Transverse colon (tissue), 4 donors: ENCODE results near the gene LTA4H. TPM values are rescaled to one million over a fixed set of nuclear protein-coding genes. Genes with fewer than 3 reads are reported as not detected.
A peak's percentile ranks its signal among the peaks of the same experiment; 100 is the strongest.
"Not testable (repeated sequence)": the region's sequence is repeated elsewhere in the genome, so short reads cannot be mapped to it uniquely, and the experiment has no call there.

Experiments used
- DNase-seq: peaks from one replicate; pipeline ENCODE4 v3.0.0-alpha.2; 2019
- H3K27ac ChIP-seq, 4 donors: fragments of 200-600 bp; sonication (generic); 2 replicates each; pipeline ENCODE4 v1.5.1; 2016 to 2018; ENCODE audit warnings: inconsistent platforms in 4 of 4
- H3K27me3 ChIP-seq: fragments of 200-600 bp; sonication (generic); 2 replicates; pipeline ENCODE4 v1.5.1; 2017; ENCODE audit warnings: inconsistent platforms
- H3K36me3 ChIP-seq, 4 donors: fragments of 200-600 bp; sonication (generic); 2 replicates each; pipeline ENCODE4 v1.5.1; 2017 to 2019; ENCODE audit warnings: inconsistent platforms in 4 of 4
- H3K4me1 ChIP-seq, 4 donors: fragments of 200-600 bp; sonication (generic); 2 replicates each; pipeline ENCODE4 v1.5.1; 2017 to 2020; ENCODE audit warnings: inconsistent platforms in 4 of 4
- H3K4me3 ChIP-seq, 4 donors: fragments of 200-600 bp; sonication (generic); 1 replicate in 1 of 4; 2 replicates in 3 of 4; pipeline versions ENCODE4 v1.5.1 to v1.6.1; 2017 to 2019; ENCODE audit warnings: inconsistent platforms in 4 of 4
- H3K9me3 ChIP-seq, 2 donors: fragments of 200-600 bp; sonication (generic); 2 replicates each; pipeline ENCODE4 v1.5.1; 2017 to 2019; ENCODE audit warnings: inconsistent platforms in 2 of 2
- CTCF ChIP-seq, 5 experiments: fragments of 200-600 bp in 3 of 5; fragments of 450-650 bp in 2 of 5; sonication (generic) in 3 of 5; IDR thresholded peaks; 1 replicate in 2 of 5; 2 replicates in 3 of 5; pipeline ENCODE4 v1.5.1; 2016 to 2017; ENCODE audit warnings: antibody characterized with exemption in 5 of 5, inconsistent platforms in 3 of 5, mild to moderate bottlenecking in 2 of 5, moderate library complexity in 1 of 5
- EP300 ChIP-seq: sonication (generic); formaldehyde crosslinking; IDR thresholded peaks from one replicate; pipeline ENCODE4 v1.6.1; 2017; ENCODE audit warnings: antibody characterized with exemption, low read depth
- POLR2A ChIP-seq: fragments of 450-650 bp; IDR thresholded peaks from one replicate; pipeline ENCODE4 v1.6.1; 2016; ENCODE audit warnings: antibody characterized with exemption, mild to moderate bottlenecking, moderate library complexity
- POLR2AphosphoS5 ChIP-seq, 3 donors: sonication (generic); formaldehyde crosslinking; IDR thresholded peaks; one replicate each; pipeline ENCODE4 v1.6.1; 2016; ENCODE audit warnings: antibody characterized with exemption in 3 of 3
- WGBS, 2 donors: methylation state at CpG; one replicate each; pipeline ENCODE4 v1.1.5; 2018; ENCODE audit warnings: low coverage in 1 of 2; 5-methylcytosine and 5-hydroxymethylcytosine counted together
- in situ Hi-C, 4 donors: fragments of 200-750 bp; cut with MboI; loops; one replicate each; pipeline versions ENCODE4 v1.15.0 to v1.15.1; 2017; ENCODE audit warnings: low sequenced_read_pairs in 3 of 4, low pct_ligation_motif_present in 1 of 4, low pct_unique_long_range_greater_than_20kb in 1 of 4
- intact Hi-C: fragments of 100-400 bp; cut with DNase I; formaldehyde crosslinking; loops from one replicate; pipeline ENCODE4 v1.15.1; 2023; ENCODE audit warnings: low total_unique reads
- total RNA-seq, 4 donors: library from RNA; depleted of rRNA; stranded (reverse); fragments of >200 nt; gene quantifications; one replicate each; pipeline ENCODE4 v1.1.0, GENCODE V29; 2016

LTA4H gene
- total RNA-seq, 4 donors from 2014 or later: 22.4 to 91.9 (median 63.6) TPM

GRCh38 chr12:96070670-96071279 lies 35.4 kb upstream of the LTA4H start:
- peak; percentile 13 for DNase-seq

GRCh38 chr12:96069511-96070231 lies 34.3 kb upstream of the LTA4H start:
- Histone ChIP-seq H3K4me1 (peaks cover 0 to 5% (median 0%) of the 10 kb centered on the region in 4 donors), H3K27me3 (no peaks in the 10 kb centered on the region), H3K9me3 (no peaks in the 10 kb centered on the region), H3K4me3 (no peak overlapping the region), H3K27ac (no peak overlapping the region), H3K36me3 (no peaks in the 10 kb centered on the region)
- intact Hi-C loops: no loop called here
- 83 to 95% methylated on average over 6 to 7 of the region's 7 CpGs for WGBS, 2 donors
- no peak for DNase-seq
- TF ChIP-seq EP300 (no peak), POLR2AphosphoS5 (IDR thresholded peaks at IDR 0.05) (no peak), CTCF (IDR thresholded peaks at IDR 0.05) (no peak), POLR2A (no peak)
- in situ Hi-C loops: loop anchor here (5.0 to 25.0 kb wide), 6 partner anchors 138 to 445 kb away; partner anchors contain the start of gene CDK17 (in 2 of the 4)

More at GRCh38 chr12:96070670-96071279, 35.4 kb upstream of the LTA4H start:
- Histone ChIP-seq H3K27ac (no peak overlapping the region), H3K9me3 (no peaks in the 10 kb centered on the region), H3K4me1 (peaks cover 0 to 5% (median 0%) of the 10 kb centered on the region in 4 donors), H3K36me3 (no peaks in the 10 kb centered on the region), H3K27me3 (no peaks in the 10 kb centered on the region), H3K4me3 (no peak overlapping the region)
- in situ Hi-C loops: loop anchor here in 2 of 4 donors (25.0 kb wide), 1 partner anchor 342 kb away; the partner anchor contains the start of gene CDK17 (in 2 of the 2)
- intact Hi-C loops: no loop called here
- WGBS, 2 donors: 57 to 100% methylated on average over 1 to 7 of the region's 7 CpGs
- no peak for TF ChIP-seq EP300
- TF ChIP-seq CTCF (IDR thresholded peaks at IDR 0.05): no peak
- TF ChIP-seq POLR2AphosphoS5 (IDR thresholded peaks at IDR 0.05): no peak
- no peak for TF ChIP-seq POLR2A

DNA sequence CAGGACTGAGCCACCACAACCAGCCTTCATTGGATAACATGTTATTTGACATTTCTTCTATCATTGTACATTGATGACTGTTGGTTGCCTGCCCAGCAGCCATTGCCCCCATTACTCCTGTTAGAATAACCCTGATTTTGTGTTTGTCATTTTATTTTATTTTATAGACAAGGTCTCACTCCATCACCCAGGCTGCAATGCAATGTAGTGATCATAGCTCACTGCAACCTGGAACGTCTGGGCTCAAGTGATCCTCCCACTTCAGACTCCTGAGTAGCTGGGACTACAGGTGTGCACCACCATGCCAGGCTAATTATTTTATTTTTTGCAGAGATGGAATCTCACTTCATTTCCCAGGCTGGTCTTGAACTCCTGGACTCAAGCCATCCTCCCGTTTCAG lies 33.2 kb upstream of the LTA4H start:
- Histone ChIP-seq H3K4me3 (no peak overlapping the region), H3K9me3 (no peaks in the 10 kb centered on the region), H3K36me3 (no peaks in the 10 kb centered on the region), H3K4me1 (peaks cover 0 to 5% (median 0%) of the 10 kb centered on the region in 4 donors), H3K27ac (no peak overlapping the region), H3K27me3 (no peaks in the 10 kb centered on the region)
- no peak for DNase-seq
- 80 to 83% methylated on average over 1 to 2 of the region's 2 CpGs for WGBS, 2 donors
- TF ChIP-seq CTCF (IDR thresholded peaks at IDR 0.05): no peak
- TF ChIP-seq POLR2A: no peak
- no peak for TF ChIP-seq POLR2AphosphoS5 (IDR thresholded peaks at IDR 0.05)
- no peak for TF ChIP-seq EP300
- intact Hi-C loops (no loop called here), in situ Hi-C loops (loop anchor here (5.0 to 25.0 kb wide), 6 partner anchors 139 to 446 kb away; partner anchors contain the start of gene CDK17 (in 2 of the 4))

GRCh38 chr12:96068111-96068510 lies 32.7 kb upstream of the LTA4H start:
- H3K27ac ChIP-seq: no peak overlapping the region
- peaks cover 0 to 1% (median 0%) of the 10 kb centered on the region in 4 donors for H3K4me1 ChIP-seq
- intact Hi-C loops (no loop called here), in situ Hi-C loops (loop anchor here (5.0 to 25.0 kb wide), 6 partner anchors 139 to 447 kb away; partner anchors contain the start of gene CDK17 (in 2 of the 4))
- no peak for DNase-seq
- no peaks in the 10 kb centered on the region for H3K36me3 ChIP-seq
- WGBS, 2 donors: 84 to 100% methylated on average over 2 to 5 of the region's 5 CpGs
- TF ChIP-seq POLR2A (no peak), EP300 (no peak), POLR2AphosphoS5 (IDR thresholded peaks at IDR 0.05) (no peak), CTCF (IDR thresholded peaks at IDR 0.05) (no peak)
- H3K27me3 ChIP-seq: no peaks in the 10 kb centered on the region
- H3K4me3 ChIP-seq: no peak overlapping the region
- no peaks in the 10 kb centered on the region for H3K9me3 ChIP-seq

GRCh38 chr12:96065776-96066175 lies 30.4 kb upstream of the LTA4H start:
- H3K27me3 ChIP-seq, intact Hi-C loops, H3K4me1 ChIP-seq, H3K4me3 ChIP-seq, H3K27ac ChIP-seq, H3K9me3 ChIP-seq, DNase-seq, H3K36me3 ChIP-seq: not testable (repeated sequence)
- in situ Hi-C loops: loop anchor here (5.0 to 25.0 kb wide), 6 partner anchors 142 to 449 kb away; partner anchors contain the start of gene CDK17 (in 2 of the 4)
- WGBS, 2 donors: 98 to 100% methylated on average over 1 to 3 of the region's 3 CpGs
